ENCODE results near the gene HOXA4.

GRCh38 chr7:27101957-27102580, 28.5 kb downstream of the HOXA4 start:
- TF ChIP-seq CTCF (IDR thresholded peaks at IDR 0.05) (no peak), POLR2A (IDR thresholded peaks at IDR 0.05) (no peak)
